ENCODE measurements around the gene LSM7. TPM values are rescaled to one million over a fixed set of nuclear protein-coding genes. Genes with fewer than 3 reads are reported as not detected.
"Not testable (repeated sequence)": the region's sequence is repeated elsewhere in the genome, so short reads cannot be mapped to it uniquely, and the experiment has no call there.

Gene LSM7
- total RNA-seq, 2 experiments from 2014 or later, result 135 TPM

DNA sequence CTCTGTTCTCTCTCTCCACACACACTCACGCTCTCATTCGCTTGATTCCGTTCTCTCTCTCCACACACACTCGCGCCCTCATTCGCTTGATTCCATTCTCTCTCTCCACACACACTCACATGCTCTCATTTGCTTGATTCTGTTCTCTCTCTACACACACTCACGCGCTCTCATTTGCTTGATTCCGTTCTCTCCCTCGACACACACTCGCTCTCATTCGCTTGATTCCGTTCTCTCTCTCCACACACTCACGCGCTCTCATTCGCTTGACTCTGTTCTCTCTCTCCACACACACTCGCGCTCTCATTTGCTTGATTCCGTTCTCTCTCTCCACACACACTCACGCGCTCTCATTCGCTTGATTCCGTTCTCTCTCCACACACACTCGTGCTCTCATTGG is 21.4 kb upstream of the LSM7 start:
- H3K36me3 Mint-ChIP-seq; CTCF ChIA-PET; ATAC-seq; H3K4me3 Mint-ChIP-seq; H3K4me1 Mint-ChIP-seq; H3K27me3 Mint-ChIP-seq; H3K9me3 Mint-ChIP-seq (ENCODE audit: low read depth); H3K27ac Mint-ChIP-seq; DNase-seq: not testable (repeated sequence)

DNA sequence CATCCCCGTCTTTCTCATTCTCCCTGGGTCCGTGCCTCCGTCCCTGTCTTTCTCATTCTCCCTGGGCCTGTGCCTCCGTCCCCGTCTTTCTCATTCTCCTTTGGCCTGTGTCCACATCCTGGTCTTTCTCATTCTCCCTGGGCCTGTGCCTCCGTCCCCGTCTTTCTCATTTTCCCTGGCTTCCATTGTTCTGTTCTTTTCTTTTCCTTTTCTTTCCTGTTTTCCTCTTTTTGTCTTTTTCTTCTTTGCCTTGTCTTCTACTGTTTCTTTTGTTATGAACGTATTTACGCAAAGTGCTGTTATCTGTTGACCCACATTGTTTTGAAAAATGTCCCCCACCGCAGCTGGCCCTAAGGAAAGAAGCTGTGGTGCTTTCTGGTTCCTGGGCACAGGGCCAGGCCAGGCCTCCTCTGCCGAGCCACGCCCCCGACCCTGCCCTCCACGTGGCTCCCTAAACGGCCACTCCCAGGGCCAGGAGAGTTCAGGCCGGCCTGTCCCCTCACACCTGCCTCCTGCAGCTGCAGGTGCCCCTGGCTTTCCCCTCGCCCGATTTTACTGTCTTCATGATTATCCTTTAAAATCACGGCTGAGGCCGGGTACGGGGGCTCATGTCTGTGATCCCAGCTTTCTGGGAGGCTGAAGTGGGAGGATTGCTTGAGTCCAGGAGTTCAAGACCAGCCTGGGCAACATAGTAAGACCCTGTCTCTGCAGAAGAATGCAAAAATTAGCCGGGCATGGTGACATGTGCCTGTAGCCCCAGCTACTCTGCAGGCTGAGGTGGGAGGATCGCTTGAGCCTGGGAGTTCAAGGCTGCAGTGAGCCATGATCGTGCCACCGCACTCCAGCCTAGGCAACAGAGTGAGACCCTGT is 17.6 kb upstream of the LSM7 start:
- Mint-ChIP-seq H3K36me3 (no peaks in the 10 kb centered on the region), H3K9me3 (ENCODE audit: low read depth) (no peaks in the 10 kb centered on the region), H3K27ac (peak overlapping the region; percentile 39), H3K4me1 (no peaks in the 10 kb centered on the region), H3K4me3 (no peak overlapping the region), H3K27me3 (no peaks in the 10 kb centered on the region)
- ATAC-seq (no peak), DNase-seq (no peak)
- CTCF ChIA-PET, result no interaction called here

DNA sequence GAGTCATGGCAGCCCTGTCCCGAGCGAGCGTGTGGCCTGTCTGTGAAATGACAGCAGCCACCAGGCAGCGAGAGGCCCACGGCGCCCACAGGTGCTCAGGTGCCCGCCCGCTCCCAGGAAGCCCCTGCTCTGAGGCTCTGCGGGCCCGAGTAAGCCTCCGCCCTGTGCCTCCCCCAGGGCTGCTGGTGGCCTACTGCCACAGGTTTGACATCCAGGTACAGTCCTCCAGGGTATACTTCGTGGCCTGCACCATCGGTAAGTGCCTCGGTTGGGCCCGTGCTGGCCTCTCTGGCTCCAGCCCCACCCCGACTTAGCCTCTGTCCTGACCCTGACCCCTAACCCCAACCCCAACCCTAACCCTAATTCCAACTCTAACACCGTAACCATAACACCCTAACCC is 16.7 kb upstream of the LSM7 start:
- CTCF ChIA-PET, result no interaction called here
- no peaks in the 10 kb centered on the region for H3K9me3 Mint-ChIP-seq (ENCODE audit: low read depth)
- no peaks in the 10 kb centered on the region for H3K4me1 Mint-ChIP-seq
- H3K27me3 Mint-ChIP-seq, result no peaks in the 10 kb centered on the region
- no peak overlapping the region for H3K27ac Mint-ChIP-seq
- ATAC-seq (no peak), DNase-seq (no peak)
- H3K4me3 Mint-ChIP-seq, result no peak overlapping the region
- no peaks in the 10 kb centered on the region for H3K36me3 Mint-ChIP-seq

DNA sequence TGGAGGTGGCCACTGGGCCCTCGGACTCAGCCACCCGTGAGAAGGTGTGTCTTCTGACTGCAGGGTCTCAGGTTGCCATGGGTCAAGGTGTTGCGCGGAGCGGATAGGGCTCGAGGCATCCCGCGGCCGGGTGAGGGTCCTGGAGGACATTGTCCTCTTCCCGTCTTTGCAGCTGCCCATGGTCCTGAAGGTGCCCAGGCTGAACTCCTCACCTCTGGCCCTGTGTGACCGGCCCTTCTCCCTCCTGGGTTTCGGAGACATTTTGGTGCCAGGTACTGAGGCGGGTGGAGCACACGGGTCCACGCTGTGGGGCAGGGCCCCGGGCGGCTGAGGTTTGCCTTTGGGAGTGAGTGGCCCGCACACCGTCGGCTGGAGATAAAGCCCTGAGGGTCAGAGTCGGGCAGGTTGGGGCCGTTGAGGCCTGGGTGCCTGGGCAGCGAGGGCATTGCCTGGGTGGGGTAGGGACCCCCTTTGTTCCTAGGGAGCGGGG is 16.0 kb upstream of the LSM7 start:
- Mint-ChIP-seq H3K9me3 (ENCODE audit: low read depth) (no peaks in the 10 kb centered on the region), H3K4me3 (no peak overlapping the region), H3K27me3 (no peaks in the 10 kb centered on the region), H3K4me1 (no peaks in the 10 kb centered on the region), H3K27ac (no peak overlapping the region), H3K36me3 (no peaks in the 10 kb centered on the region)
- CTCF ChIA-PET, result no interaction called here
- DNase-seq (no peak), ATAC-seq (no peak)

DNA sequence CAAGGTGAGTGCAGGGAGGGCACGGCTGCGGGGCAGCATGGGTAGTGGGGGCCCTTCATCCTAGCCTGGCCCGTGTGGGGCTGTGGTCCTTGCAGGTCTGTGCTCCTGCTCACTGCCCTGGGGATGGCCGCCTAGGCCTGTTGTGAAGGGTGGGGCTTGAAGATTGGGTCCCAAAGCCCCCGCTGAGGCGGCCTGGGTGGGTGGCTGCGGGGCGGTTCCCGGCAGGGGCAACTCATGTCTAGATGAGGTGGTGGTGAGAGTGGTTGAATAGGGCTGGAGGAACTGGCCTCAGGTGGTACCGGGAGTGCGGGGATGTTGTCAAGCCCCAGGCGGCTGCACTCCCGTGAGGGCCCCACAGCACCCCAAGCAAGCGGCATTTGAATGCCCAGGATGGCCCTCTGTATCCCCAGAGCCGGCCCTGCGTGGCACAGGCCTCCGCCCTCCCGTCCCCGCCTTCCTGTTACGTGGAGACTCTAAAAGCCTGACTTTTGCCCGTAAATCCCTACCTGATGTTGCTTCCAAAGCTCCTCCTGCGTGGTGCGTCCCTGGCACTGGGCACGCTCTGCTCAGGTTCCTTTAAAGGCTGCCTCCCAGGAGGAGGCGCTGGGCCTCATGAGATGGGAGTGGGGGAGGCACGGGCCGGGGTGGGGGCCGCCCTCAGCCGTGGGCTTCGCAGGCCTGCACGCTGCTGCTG is 15.1 kb upstream of the LSM7 start:
- no peaks in the 10 kb centered on the region for H3K4me1 Mint-ChIP-seq
- H3K27ac Mint-ChIP-seq, result no peak overlapping the region
- ATAC-seq, result no peak
- H3K4me3 Mint-ChIP-seq, result no peak overlapping the region
- no peaks in the 10 kb centered on the region for H3K36me3 Mint-ChIP-seq
- CTCF ChIA-PET, result no interaction called here
- no peaks in the 10 kb centered on the region for H3K9me3 Mint-ChIP-seq (ENCODE audit: low read depth)
- H3K27me3 Mint-ChIP-seq, result no peaks in the 10 kb centered on the region
- no peak for DNase-seq

DNA sequence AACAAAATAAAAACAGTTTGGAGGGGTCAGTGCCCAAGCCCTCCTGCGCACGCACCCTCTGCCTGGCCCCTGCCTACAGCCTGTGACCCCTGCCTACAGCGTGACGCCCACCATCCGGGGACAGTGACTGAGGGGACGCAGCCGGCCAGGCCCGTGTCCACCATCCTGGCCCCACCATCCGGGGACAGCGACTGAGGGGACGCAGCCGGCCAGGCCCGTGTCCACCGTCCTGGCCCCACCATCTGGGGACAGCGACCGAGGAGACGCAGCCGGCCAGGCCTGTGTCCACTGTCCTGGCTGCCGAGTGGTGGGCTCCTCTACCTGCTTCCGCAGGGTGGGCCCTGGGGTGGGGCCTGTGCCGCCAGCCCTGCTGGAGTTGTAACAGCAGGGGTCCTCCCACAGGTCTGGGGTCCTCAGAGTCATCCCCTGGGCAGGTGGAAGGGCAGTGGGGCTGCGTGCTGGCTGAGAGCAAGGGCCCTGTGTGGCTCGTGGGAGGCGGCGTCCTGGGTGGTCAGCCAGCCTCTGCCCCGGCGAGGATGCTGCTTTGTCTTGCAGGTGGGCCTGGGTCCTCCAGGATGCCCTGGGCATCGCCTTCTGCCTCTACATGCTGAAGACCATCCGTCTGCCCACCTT is 14.4 kb upstream of the LSM7 start:
- Mint-ChIP-seq H3K4me1 (no peaks in the 10 kb centered on the region), H3K4me3 (no peak overlapping the region), H3K36me3 (no peaks in the 10 kb centered on the region), H3K9me3 (ENCODE audit: low read depth) (no peaks in the 10 kb centered on the region), H3K27me3 (no peaks in the 10 kb centered on the region), H3K27ac (no peak overlapping the region)
- no peak for DNase-seq
- no peak for ATAC-seq
- CTCF ChIA-PET, result no interaction called here

DNA sequence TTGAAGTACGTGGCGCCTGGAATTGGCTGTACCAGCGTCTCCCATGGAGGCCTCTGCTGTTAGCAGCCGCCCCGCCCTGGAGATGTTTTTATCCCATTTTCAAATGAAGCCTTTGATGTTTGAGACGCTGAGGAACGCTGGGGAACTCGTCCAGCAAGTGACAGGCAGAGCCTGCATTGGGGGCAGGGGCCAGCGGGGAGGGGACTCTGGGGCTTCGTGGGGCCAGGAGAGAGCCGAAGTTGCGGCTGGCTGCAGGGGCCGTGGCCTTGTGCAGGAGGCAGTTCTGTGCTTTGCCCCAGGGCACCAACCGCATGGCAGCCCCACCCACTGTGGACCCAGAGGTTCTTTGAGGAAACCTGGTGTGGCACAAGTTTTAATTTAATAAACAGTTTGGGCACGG is 13.6 kb upstream of the LSM7 start:
- ATAC-seq (no peak), DNase-seq (no peak)
- Mint-ChIP-seq H3K36me3 (no peaks in the 10 kb centered on the region), H3K4me3 (no peak overlapping the region), H3K4me1 (no peaks in the 10 kb centered on the region), H3K9me3 (ENCODE audit: low read depth) (no peaks in the 10 kb centered on the region), H3K27me3 (no peaks in the 10 kb centered on the region), H3K27ac (no peak overlapping the region)
- CTCF ChIA-PET, result no interaction called here

DNA sequence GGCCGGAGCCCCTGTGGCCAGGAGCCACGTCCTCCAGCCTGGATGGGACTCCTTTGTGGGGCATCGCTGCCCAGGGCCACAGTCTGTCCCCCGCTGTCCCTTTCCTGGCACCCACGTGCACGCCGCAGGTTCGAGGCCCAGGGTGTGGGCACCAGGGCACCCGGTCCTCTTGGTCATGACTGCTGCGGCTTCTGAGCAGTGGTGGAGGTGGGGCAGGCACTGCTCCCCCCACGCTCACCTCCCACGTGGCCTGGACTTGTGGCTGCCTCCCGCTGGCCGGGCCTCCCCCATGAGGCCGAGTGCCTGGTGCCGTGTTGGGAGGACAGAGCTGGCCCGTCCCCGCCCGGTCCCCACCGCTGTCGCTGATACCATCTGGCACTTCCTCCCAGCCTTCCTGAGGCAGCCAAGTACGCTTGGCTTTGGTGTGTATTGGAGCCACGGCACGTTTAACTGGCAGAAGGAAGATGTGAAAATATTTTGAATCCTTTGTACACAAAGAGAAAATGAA is 12.9 kb upstream of the LSM7 start:
- DNase-seq, result no peak
- ATAC-seq, result no peak
- no peaks in the 10 kb centered on the region for H3K27me3 Mint-ChIP-seq
- H3K9me3 Mint-ChIP-seq (ENCODE audit: low read depth), result peaks cover 1% of the 10 kb centered on the region
- H3K36me3 Mint-ChIP-seq, result no peaks in the 10 kb centered on the region
- H3K4me3 Mint-ChIP-seq, result no peak overlapping the region
- peaks cover under 1% of the 10 kb centered on the region for H3K4me1 Mint-ChIP-seq
- H3K27ac Mint-ChIP-seq, result no peak overlapping the region
- CTCF ChIA-PET, result no interaction called here

DNA sequence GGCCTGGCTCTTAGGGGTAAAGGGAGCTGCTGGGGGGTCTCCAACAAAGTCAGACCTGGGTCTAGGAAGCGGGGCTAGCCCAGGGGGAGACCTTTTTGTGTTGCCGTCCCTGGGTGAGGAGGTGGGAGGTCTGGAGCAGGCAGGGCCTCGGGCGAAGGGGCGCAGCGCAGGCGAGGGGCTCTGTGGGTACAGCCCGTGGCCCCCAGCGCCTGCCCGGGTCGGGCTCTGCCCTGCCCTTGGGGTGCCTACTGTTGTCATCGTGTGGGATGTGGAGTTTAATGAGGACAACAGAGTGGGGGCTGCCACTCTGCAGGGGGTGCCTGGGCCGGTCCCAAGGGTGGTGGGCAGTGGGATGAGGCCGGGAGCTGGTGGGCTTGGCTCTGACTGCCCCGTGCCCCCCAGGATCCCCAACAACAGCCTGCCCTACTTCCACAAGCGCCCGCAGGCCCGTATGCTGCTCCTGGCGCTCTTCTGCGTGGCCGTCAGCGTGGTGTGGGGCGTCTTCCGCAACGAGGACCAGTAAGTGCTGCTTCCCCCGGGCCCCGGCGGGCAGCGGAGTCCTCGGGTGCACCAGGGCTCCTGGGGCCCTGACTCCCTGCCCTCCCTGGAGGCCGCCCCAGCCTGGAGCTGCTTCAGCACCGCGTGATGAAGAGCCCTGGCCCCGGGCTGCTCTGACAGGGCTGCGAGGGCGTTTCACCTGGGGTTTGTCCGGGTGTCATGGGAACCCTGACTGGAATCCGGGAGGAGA is 12.3 kb upstream of the LSM7 start:
- DNase-seq, result no peak
- no peak for ATAC-seq
- CTCF ChIA-PET, result no interaction called here
- Mint-ChIP-seq H3K36me3 (peaks cover 6% of the 10 kb centered on the region), H3K27me3 (no peaks in the 10 kb centered on the region), H3K4me1 (peaks cover 4% of the 10 kb centered on the region), H3K4me3 (no peak overlapping the region), H3K9me3 (ENCODE audit: low read depth) (peaks cover 7% of the 10 kb centered on the region), H3K27ac (no peak overlapping the region)

DNA sequence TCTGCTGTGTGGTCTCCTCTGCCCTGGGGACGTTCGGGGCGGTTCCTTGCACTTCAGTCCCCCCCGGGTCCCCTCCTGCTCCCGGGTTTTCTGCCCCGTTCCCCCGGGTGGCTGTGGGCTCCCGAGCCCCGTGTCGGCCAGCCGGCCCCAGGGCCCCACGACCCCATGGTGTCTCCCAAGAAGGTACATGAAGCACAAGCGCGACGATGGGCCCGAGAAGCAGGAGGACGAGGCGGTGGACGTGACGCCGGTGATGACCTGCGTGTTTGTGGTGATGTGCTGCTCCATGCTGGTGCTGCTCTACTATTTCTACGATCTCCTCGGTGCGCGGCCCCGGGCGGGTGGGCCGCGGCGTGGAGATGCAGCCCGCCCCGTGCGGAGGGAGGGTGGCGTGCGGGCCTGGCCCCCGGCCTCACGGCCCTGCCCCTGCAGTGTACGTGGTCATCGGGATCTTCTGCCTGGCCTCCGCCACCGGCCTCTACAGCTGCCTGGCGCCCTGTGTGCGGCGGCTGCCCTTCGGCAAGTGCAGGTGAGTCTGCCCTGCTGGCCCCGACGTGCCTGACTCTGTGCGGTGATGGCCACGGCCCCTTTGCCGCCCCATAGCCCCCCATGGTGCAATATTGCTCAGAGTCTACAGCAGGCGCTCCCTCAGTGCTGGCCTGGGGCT is 11.4 kb upstream of the LSM7 start:
- CTCF ChIA-PET, result no interaction called here
- peaks cover 4% of the 10 kb centered on the region for H3K4me1 Mint-ChIP-seq
- peaks cover 7% of the 10 kb centered on the region for H3K36me3 Mint-ChIP-seq
- H3K27ac Mint-ChIP-seq, result no peak overlapping the region
- H3K4me3 Mint-ChIP-seq, result no peak overlapping the region
- no peak for ATAC-seq
- peaks cover 8% of the 10 kb centered on the region for H3K9me3 Mint-ChIP-seq (ENCODE audit: low read depth)
- DNase-seq, result no peak
- no peaks in the 10 kb centered on the region for H3K27me3 Mint-ChIP-seq

DNA sequence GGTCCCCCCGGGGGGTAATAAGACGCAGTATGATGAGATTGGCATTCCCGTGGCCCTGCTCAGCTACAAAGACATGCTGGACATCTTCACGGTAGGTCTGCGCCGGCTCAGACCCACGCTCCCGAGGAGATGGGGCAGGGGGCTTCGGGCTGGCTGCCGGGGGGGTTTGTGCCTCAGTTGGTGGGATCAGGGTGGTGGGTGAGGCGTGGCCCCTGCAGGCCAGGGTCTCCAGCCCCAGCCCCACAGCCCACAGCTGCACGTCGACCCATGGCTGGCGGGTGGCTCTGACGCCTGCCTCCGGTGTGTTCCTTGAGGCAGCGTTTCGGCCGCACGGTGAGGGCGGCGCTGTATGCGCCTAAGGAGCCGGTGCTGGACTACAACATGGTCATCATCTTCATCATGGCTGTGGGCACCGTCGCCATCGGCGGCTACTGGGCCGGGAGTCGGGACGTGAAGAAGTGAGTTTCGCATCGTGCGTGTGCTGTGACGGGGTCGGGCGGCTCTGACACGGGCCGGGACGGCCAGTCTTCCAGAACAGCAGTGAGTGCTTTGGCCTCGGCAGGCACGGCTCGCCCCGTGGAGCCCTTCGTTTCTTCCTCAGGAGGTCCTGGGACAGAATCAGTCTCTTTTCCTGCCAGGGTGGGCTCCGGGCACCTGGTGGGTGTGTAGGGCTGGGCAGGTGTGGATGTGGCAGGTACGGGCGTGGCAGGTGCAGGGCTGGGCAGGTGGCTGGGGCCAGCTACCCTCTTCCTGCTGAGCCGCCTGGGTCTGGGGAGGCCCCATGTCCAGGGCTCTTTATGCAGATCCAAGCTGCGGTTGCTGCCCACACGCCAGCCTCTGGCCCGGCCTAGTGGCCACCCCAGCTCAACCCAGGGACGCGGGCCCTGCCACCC is 10.6 kb upstream of the LSM7 start:
- CTCF ChIA-PET, result no interaction called here
- peaks cover 8% of the 10 kb centered on the region for H3K9me3 Mint-ChIP-seq (ENCODE audit: low read depth)
- H3K4me1 Mint-ChIP-seq, result peaks cover 4% of the 10 kb centered on the region
- H3K27ac Mint-ChIP-seq, result no peak overlapping the region
- peaks cover 7% of the 10 kb centered on the region for H3K36me3 Mint-ChIP-seq
- DNase-seq (no peak), ATAC-seq (no peak)
- H3K27me3 Mint-ChIP-seq, result no peaks in the 10 kb centered on the region
- H3K4me3 Mint-ChIP-seq, result no peak overlapping the region

DNA sequence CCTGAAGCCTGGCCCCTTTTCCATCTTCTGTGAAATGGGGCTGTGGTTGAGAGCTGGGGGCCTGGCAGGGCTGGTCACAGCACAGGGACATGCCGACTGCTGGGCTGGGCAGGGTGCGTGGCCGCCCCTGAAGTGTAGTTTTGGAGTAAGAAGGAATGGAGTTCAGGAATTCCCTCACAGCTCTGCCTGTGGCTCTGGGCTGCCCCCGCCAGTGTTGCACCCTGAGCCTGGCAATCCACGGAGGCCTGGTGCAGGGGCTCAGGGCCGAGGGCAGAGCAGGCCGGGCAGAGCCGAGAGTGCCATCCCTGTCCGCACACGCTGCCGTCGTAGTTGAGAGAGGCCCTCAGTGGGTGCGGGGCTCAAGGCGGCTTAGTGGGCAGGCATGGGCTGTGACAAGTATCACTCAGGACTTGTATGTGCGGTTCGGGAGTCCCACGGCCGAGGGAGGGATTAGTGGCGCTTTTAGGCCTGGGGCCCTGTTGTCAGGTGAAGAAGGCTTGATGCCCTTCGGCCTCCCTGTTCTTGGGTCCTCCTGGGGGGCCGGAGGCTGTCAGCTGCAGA is 9.7 kb upstream of the LSM7 start:
- no peak overlapping the region for H3K4me3 Mint-ChIP-seq
- peaks cover 8% of the 10 kb centered on the region for H3K9me3 Mint-ChIP-seq (ENCODE audit: low read depth)
- peaks cover 4% of the 10 kb centered on the region for H3K4me1 Mint-ChIP-seq
- H3K36me3 Mint-ChIP-seq, result peaks cover 7% of the 10 kb centered on the region
- H3K27ac Mint-ChIP-seq, result no peak overlapping the region
- no peak for DNase-seq
- CTCF ChIA-PET, result interaction anchor here (1.1 kb wide), 1 partner anchor 273 kb away, joined by 3 read pairs; no protein-coding TSS in a partner anchor
- H3K27me3 Mint-ChIP-seq, result no peaks in the 10 kb centered on the region
- no peak for ATAC-seq

Measured in activated CD8-positive, alpha-beta memory T cell treated with anti-CD3 and anti-CD28 coated beads, Interleukin-2, amount 10 ng/mL, durations not matched to agents 7 days and 5 days (primary cell).